Measurements from ENCODE around the gene SAMD3.

DNA sequence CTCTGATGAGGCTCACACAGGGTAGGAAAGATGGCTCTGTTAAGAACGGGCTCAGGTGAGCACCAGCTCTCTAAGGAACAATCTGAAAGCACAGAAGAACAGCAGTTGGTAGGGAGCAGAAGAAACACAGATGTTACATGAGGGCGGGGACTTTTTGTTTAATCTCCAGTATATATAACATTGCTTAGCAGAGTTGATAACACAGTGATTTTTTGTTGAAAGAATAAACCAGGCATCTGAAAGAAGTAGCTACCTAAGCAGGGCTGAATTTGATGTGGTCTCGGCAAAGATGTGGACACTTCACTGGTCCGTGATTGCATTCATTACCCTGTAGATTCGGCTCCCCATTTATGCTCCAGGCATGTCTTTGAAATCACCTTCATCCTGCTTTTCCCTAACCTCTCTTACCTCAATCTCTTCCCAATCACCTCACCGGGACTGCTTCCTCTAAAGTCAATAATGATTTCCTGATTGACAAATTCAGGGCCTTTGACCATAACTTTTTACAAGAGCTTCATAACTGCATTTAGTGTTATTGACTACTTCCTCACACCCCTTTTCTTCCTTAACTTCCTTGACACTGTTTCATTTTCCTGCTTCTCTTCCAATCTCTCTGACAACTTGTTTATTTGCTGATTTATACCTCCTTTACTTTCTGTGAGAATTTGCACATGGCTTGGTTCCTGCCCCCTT, 34.4 kb downstream of the SAMD3 start:
- TF ChIP-seq, protein P1, sequence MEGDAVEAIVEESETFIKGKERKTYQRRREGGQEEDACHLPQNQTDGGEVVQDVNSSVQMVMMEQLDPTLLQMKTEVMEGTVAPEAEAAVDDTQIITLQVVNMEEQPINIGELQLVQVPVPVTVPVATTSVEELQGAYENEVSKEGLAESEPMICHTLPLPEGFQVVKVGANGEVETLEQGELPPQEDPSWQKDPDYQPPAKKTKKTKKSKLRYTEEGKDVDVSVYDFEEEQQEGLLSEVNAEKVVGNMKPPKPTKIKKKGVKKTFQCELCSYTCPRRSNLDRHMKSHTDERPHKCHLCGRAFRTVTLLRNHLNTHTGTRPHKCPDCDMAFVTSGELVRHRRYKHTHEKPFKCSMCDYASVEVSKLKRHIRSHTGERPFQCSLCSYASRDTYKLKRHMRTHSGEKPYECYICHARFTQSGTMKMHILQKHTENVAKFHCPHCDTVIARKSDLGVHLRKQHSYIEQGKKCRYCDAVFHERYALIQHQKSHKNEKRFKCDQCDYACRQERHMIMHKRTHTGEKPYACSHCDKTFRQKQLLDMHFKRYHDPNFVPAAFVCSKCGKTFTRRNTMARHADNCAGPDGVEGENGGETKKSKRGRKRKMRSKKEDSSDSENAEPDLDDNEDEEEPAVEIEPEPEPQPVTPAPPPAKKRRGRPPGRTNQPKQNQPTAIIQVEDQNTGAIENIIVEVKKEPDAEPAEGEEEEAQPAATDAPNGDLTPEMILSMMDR (IDR thresholded peaks at IDR 0.05): no peak
- no peak for TF ChIP-seq POLR2A (IDR thresholded peaks at IDR 0.05)
